GM12864 (cell line): Measurements from ENCODE around the gene CD86.

Experiments used
- DNase-seq: peaks from one replicate; pipeline ENCODE4 v3.0.0-alpha.2; 2011; ENCODE audit warnings: low read depth
- H3K4me3 ChIP-seq: 2 replicates; pipeline ENCODE4 v1.5.1; 2011; ENCODE audit warnings: mild to moderate bottlenecking, low read depth, low read length, control low read depth
- TF ChIP-seq, protein P1 (sequence below): IDR thresholded peaks from 2 replicates; pipeline ENCODE4 v1.5.1; 2011; ENCODE audit warnings: low read depth, mild to moderate bottlenecking, moderate library complexity, low read length, control low read depth, inconsistent platforms; ENCODE audit errors: missing control alignments

CD86 gene

DNA sequence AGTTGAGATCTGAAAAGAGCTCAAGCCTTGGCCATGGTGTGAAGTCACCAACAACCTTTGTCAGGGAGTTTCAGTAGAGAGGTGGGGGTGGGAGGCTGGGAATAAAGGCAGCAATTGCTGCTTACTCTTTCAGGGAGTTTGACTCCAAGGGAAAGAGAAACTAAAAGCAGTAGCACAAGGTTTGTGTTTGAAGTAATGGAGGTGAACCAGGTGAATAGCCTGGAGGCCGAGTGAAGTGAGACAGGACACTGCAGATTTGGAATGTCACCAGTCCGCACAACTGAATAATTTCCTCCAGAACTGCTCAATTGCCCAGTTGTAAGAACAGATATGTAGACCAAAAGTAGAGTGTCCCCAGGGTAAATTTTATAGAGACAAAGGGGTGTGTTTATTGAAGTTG is 44.1 kb downstream of the CD86 start:
- no peak overlapping the region for H3K4me3 ChIP-seq
- DNase-seq: no peak
- TF ChIP-seq, protein P1, sequence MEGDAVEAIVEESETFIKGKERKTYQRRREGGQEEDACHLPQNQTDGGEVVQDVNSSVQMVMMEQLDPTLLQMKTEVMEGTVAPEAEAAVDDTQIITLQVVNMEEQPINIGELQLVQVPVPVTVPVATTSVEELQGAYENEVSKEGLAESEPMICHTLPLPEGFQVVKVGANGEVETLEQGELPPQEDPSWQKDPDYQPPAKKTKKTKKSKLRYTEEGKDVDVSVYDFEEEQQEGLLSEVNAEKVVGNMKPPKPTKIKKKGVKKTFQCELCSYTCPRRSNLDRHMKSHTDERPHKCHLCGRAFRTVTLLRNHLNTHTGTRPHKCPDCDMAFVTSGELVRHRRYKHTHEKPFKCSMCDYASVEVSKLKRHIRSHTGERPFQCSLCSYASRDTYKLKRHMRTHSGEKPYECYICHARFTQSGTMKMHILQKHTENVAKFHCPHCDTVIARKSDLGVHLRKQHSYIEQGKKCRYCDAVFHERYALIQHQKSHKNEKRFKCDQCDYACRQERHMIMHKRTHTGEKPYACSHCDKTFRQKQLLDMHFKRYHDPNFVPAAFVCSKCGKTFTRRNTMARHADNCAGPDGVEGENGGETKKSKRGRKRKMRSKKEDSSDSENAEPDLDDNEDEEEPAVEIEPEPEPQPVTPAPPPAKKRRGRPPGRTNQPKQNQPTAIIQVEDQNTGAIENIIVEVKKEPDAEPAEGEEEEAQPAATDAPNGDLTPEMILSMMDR: no peak

DNA sequence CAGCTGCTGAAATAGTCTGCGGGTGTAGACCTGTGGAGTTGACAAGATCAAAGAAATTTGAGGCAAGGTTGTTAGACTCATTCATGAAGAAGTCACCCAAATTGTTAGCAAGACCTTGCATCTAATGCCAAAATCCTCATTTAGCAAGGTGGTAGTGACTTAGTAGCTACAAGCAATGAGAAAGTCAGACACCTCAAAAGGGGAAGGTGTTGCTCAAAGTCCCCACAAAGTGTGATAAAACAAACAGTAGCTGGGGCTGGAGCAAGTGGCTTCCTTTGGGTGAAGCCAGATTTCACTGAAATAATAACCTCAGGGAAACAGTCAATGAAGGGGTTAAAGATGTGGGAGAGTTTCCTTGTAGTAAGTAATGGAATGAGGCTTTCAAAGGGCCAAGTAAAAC is 44.9 kb downstream of the CD86 start:
- TF ChIP-seq, protein P1: no peak
- H3K4me3 ChIP-seq: no peak overlapping the region
- DNase-seq: no peak

DNA sequence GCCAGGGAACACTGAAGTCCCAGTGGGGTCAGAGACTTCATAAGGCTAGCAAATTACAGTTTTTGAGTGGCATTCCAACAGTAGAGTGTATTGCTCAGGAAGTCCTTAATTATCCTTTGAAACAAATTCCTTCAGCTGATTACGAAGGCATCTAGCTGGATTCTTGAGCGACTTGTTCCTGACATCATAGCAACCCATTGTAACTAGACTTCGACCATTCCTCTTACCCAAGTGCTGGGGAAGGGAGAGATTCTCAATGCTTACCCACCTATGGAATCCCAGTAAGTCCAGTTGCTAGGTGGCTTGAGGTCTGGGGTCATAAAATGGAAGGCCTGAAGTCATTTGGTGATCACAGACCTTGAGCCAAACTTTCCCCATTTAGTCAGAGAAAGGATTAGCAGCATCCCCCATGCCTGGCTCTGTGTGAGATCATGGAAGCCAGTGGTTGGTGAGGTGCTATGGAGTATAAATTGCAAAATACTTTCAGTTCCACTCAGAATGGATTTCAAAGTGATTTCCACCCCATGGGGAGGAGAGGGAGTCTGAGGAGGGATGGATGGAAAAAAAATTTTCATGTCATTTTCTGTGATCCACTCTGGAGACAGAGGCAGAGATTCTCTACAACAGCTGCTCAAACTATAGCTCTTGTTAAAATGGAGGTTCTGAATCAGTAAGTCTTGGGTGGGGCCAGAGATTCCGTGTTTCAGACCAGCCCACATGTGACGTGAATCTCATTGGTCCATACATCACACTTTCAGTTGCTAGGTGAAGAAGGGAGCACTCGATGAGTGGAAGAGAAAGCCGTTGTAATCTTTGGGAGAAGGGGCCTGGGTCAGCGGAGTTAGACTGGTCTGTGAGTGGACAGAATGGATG is 45.7 kb downstream of the CD86 start:
- TF ChIP-seq, protein P1: no peak
- H3K4me3 ChIP-seq: no peak overlapping the region; the same call in 1 of the 2 replicates
- peak; percentile 79 for DNase-seq

DNA sequence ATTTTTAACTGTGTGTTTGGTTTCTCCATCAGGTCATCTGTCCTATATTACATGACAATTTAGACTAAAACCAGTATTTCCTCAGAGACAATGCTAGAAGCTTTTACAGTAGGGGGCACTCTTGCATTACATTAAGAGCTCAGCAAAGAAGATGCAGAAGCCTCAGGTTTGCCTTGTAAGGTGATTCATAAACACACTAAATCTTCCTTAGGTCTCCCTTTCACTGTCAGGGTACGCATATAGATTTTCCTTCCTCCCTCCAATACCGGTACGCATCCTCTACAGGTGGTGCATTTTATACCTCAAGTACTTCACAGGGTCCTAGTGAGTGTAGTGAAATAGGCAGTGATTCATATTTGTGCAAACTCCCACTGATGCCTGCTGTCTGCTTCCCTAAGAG is 46.5 kb downstream of the CD86 start:
- TF ChIP-seq, protein P1: peak; percentile 59
- H3K4me3 ChIP-seq: no peak overlapping the region
- no peak for DNase-seq

DNA sequence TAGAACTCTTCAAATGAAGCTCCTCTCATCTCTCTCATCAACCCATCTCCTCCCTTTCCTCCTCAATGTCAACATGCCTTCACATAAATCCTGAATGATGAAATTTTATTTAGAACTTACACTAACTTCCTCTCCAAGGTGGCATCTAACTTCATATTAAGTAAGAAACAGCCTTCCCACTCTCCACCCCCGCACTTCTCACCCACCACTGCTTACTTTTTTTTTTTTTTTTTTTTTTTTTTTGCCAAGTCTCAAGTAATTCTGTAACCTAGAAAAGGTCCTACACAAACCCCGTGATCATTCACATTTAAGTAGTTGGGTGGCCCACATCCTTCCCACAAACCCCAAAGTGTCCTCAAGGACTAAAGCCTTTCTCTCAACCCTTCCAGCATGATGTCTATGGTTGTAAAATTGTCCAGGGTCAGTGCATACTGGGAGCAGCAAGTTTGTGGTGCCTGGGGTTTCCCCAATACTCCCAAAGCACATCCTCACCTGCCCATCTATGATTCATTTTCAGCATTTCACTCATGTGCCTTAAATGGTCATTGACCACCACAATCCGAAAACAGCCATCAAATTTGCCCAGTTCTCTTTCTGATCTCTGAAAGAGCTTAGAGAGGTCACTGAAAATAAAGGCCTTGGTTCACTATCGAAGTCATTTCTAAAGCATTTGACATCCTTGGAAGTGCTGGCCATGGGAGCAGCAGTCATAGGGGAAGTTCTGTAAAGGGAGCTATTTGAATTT is 47.2 kb downstream of the CD86 start:
- H3K4me3 ChIP-seq: no peak overlapping the region
- DNase-seq: peak; percentile 75
- TF ChIP-seq, protein P1: no peak

DNA sequence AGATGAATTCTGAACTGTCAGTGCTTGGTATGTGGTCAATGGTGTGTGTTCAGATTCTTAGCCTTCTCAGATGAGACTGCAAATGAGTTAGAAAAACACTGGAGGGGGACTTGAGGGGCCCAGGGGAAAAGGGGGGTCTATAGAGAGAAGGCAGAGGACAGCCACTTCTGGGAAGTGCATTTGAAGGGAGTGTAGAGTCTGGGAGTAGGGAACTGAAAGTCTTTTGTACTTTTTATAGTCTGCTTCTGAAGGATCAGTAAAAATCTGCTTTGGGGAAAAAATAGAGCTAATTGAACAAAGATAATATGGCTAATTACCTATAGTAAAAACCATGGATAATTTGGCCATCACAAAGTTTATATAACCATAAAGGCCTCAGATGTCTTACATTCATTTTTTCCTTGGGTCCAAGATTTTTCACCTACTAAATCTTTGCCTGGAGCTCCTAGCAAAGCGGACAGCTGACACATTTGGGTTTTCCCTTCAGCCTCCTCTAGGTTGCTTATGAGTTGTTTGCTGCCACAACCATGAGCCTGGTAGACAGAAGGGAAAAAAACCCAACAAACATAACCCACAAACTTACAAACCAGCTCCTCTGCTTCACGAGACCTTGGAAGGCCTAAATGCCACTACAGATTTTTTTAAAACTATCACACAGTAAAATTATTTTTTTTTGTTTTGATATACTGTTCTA is 48.8 kb downstream of the CD86 start:
- no peak overlapping the region for H3K4me3 ChIP-seq
- TF ChIP-seq, protein P1: no peak
- no peak for DNase-seq
